GM19467 (cell line): ENCODE data around the gene MPP3.

Source experiments
- ATAC-seq: cut with Tn5 transposase; IDR thresholded peaks from one replicate; pipeline ENCODE4 v1.9.1; 2021; ENCODE audit warnings: mild to moderate bottlenecking, moderate library complexity; ENCODE audit not compliant: unreplicated experiment

Gene MPP3

GRCh38 chr17:43754947-43755346 is 78.0 kb downstream of the MPP3 start:
- ATAC-seq = no peak

GRCh38 chr17:43753493-43754129 is 79.3 kb downstream of the MPP3 start:
- ATAC-seq = no peak
